ENCODE measurements around the gene IMMT.

IMMT gene

GRCh38 chr2:86143307-86143706 lies 52.0 kb downstream of the IMMT start:
- Histone ChIP-seq H2BK15ac (ENCODE audit: low read depth, poor library complexity, severe bottlenecking) (no peak overlapping the region), H3K27ac (ENCODE audit: low read length, poor library complexity, severe bottlenecking) (no peak overlapping the region), H3K4me1 (ENCODE audit: control insufficient read depth, insufficient read depth, low read depth, low read length) (no peaks in the 10 kb centered on the region), H3K4me3 (ENCODE audit: insufficient read depth in 1 of 2, low read depth in 1 of 2, low read length in 2 of 2) (no peak overlapping the region), H2AK5ac (ENCODE audit: low read length, severe bottlenecking) (no peak overlapping the region), H4K91ac (ENCODE audit: low read length) (no peak overlapping the region), H3K9me3 (ENCODE audit: control insufficient read depth, low read length) (no peaks in the 10 kb centered on the region), H3K4me2 (ENCODE audit: low read length, poor library complexity, severe bottlenecking) (no peak overlapping the region), H3K79me1 (replicated peaks; ENCODE audit: low read length, poor library complexity, severe bottlenecking) (peaks cover 17% of the 10 kb centered on the region), H3K36me3 (ENCODE audit: control insufficient read depth in 1 of 2, insufficient read depth in 2 of 2, low read depth in 1 of 2, low read length in 2 of 2) (peaks cover 39 to 94% of the 10 kb centered on the region in 2 experiments), H3K23ac (ENCODE audit: low read length in 2 of 2) (no peak overlapping the region), H3K9ac (ENCODE audit: low read length) (no peak overlapping the region), H2BK5ac (ENCODE audit: low read depth, low read length, poor library complexity, severe bottlenecking) (no peak overlapping the region), H3K4ac (ENCODE audit: low read depth in 1 of 2, low read length in 2 of 2) (no peak overlapping the region), H2BK120ac (ENCODE audit: low read depth, low read length) (no peak overlapping the region), H2AFZ (ENCODE audit: low read depth, low read length) (no peak overlapping the region), H4K8ac (ENCODE audit: low read length) (no peak overlapping the region), H3K18ac (ENCODE audit: low read depth in 1 of 2, low read length in 2 of 2) (no peak overlapping the region), H3K27me3 (ENCODE audit: control insufficient read depth in 1 of 2, insufficient read depth in 1 of 2, low read length in 2 of 2) (no peaks in the 10 kb centered on the region), H3K14ac (ENCODE audit: low read length in 2 of 2) (no peak overlapping the region), H2BK12ac (ENCODE audit: low read length in 2 of 2) (no peak overlapping the region)
- DNase-seq, result no peak
- WGBS, result 99% methylated on average over 6 of the region's 6 CpGs

- no peak overlapping the region for H3K14ac ChIP-seq (ENCODE audit: low read length in 2 of 2)
- H3K9me3 ChIP-seq (ENCODE audit: control insufficient read depth, low read length), result no peaks in the 10 kb centered on the region
- no peak overlapping the region for H2AK5ac ChIP-seq (ENCODE audit: low read length, severe bottlenecking)
- no peak overlapping the region for H3K27ac ChIP-seq (ENCODE audit: low read length, poor library complexity, severe bottlenecking)
- 100% methylated on average over 1 of the region's 3 CpGs for WGBS
- peaks cover 41 to 94% of the 10 kb centered on the region in 2 experiments for H3K36me3 ChIP-seq (ENCODE audit: control insufficient read depth in 1 of 2, insufficient read depth in 2 of 2, low read depth in 1 of 2, low read length in 2 of 2)
- no peak overlapping the region for H4K91ac ChIP-seq (ENCODE audit: low read length)
- no peak overlapping the region for H3K4me2 ChIP-seq (ENCODE audit: low read length, poor library complexity, severe bottlenecking)
- no peak overlapping the region for H3K9ac ChIP-seq (ENCODE audit: low read length)
- H2BK12ac ChIP-seq (ENCODE audit: low read length in 2 of 2), result no peak overlapping the region
- H2BK15ac ChIP-seq (ENCODE audit: low read depth, poor library complexity, severe bottlenecking), result no peak overlapping the region
- no peak overlapping the region for H3K4ac ChIP-seq (ENCODE audit: low read depth in 1 of 2, low read length in 2 of 2)
- H3K79me1 ChIP-seq (replicated peaks; ENCODE audit: low read length, poor library complexity, severe bottlenecking), result peaks cover 15% of the 10 kb centered on the region
- no peak overlapping the region for H2AFZ ChIP-seq (ENCODE audit: low read depth, low read length)
- no peak overlapping the region for H3K18ac ChIP-seq (ENCODE audit: low read depth in 1 of 2, low read length in 2 of 2)
- H2BK120ac ChIP-seq (ENCODE audit: low read depth, low read length), result no peak overlapping the region
- DNase-seq, result no peak
- no peaks in the 10 kb centered on the region for H3K4me1 ChIP-seq (ENCODE audit: control insufficient read depth, insufficient read depth, low read depth, low read length)
- H3K23ac ChIP-seq (ENCODE audit: low read length in 2 of 2), result no peak overlapping the region
- no peak overlapping the region for H4K8ac ChIP-seq (ENCODE audit: low read length)
- H3K4me3 ChIP-seq (ENCODE audit: insufficient read depth in 1 of 2, low read depth in 1 of 2, low read length in 2 of 2), result no peak overlapping the region
- H2BK5ac ChIP-seq (ENCODE audit: low read depth, low read length, poor library complexity, severe bottlenecking), result no peak overlapping the region
- no peaks in the 10 kb centered on the region for H3K27me3 ChIP-seq (ENCODE audit: control insufficient read depth in 1 of 2, insufficient read depth in 1 of 2, low read length in 2 of 2)
These were observed 52.6 kb downstream of the IMMT start for GRCh38 chr2:86142436-86143257.

GRCh38 chr2:86140969-86141392 lies 54.3 kb downstream of the IMMT start:
- Histone ChIP-seq H3K4me3 (ENCODE audit: insufficient read depth in 1 of 2, low read depth in 1 of 2, low read length in 2 of 2) (no peak overlapping the region), H3K4ac (ENCODE audit: low read depth in 1 of 2, low read length in 2 of 2) (no peak overlapping the region), H3K18ac (ENCODE audit: low read depth in 1 of 2, low read length in 2 of 2) (no peak overlapping the region), H3K4me2 (ENCODE audit: low read length, poor library complexity, severe bottlenecking) (no peak overlapping the region), H2BK120ac (ENCODE audit: low read depth, low read length) (no peak overlapping the region), H3K36me3 (ENCODE audit: control insufficient read depth in 1 of 2, insufficient read depth in 2 of 2, low read depth in 1 of 2, low read length in 2 of 2) (peaks cover 36 to 96% of the 10 kb centered on the region in 2 experiments), H2BK12ac (ENCODE audit: low read length in 2 of 2) (no peak overlapping the region), H3K9ac (ENCODE audit: low read length) (no peak overlapping the region), H2AFZ (ENCODE audit: low read depth, low read length) (no peak overlapping the region), H3K27ac (ENCODE audit: low read length, poor library complexity, severe bottlenecking) (no peak overlapping the region), H3K27me3 (ENCODE audit: control insufficient read depth in 1 of 2, insufficient read depth in 1 of 2, low read length in 2 of 2) (no peaks in the 10 kb centered on the region), H3K4me1 (ENCODE audit: control insufficient read depth, insufficient read depth, low read depth, low read length) (no peaks in the 10 kb centered on the region), H2BK5ac (ENCODE audit: low read depth, low read length, poor library complexity, severe bottlenecking) (no peak overlapping the region), H2AK5ac (ENCODE audit: low read length, severe bottlenecking) (no peak overlapping the region), H3K14ac (ENCODE audit: low read length in 2 of 2) (no peak overlapping the region), H3K23ac (ENCODE audit: low read length in 2 of 2) (no peak overlapping the region), H2BK15ac (ENCODE audit: low read depth, poor library complexity, severe bottlenecking) (no peak overlapping the region), H3K79me1 (replicated peaks; ENCODE audit: low read length, poor library complexity, severe bottlenecking) (peaks cover 12% of the 10 kb centered on the region), H3K9me3 (ENCODE audit: control insufficient read depth, low read length) (no peaks in the 10 kb centered on the region), H4K8ac (ENCODE audit: low read length) (no peak overlapping the region), H4K91ac (ENCODE audit: low read length) (no peak overlapping the region)
- WGBS, result 97% methylated on average over 4 of the region's 4 CpGs
- DNase-seq, result no peak

GRCh38 chr2:86139981-86140380 lies 55.3 kb downstream of the IMMT start:
- H3K4ac ChIP-seq (ENCODE audit: low read depth in 1 of 2, low read length in 2 of 2), result no peak overlapping the region
- H2BK120ac ChIP-seq (ENCODE audit: low read depth, low read length), result no peak overlapping the region
- H4K91ac ChIP-seq (ENCODE audit: low read length), result no peak overlapping the region
- H2BK5ac ChIP-seq (ENCODE audit: low read depth, low read length, poor library complexity, severe bottlenecking), result no peak overlapping the region
- H3K4me2 ChIP-seq (ENCODE audit: low read length, poor library complexity, severe bottlenecking), result no peak overlapping the region
- no peak overlapping the region for H2BK12ac ChIP-seq (ENCODE audit: low read length in 2 of 2)
- no peak overlapping the region for H2AK5ac ChIP-seq (ENCODE audit: low read length, severe bottlenecking)
- H3K27ac ChIP-seq (ENCODE audit: low read length, poor library complexity, severe bottlenecking), result no peak overlapping the region
- H3K79me1 ChIP-seq (replicated peaks; ENCODE audit: low read length, poor library complexity, severe bottlenecking), result peaks cover 11% of the 10 kb centered on the region
- H4K8ac ChIP-seq (ENCODE audit: low read length), result no peak overlapping the region
- 94% methylated on average over 4 of the region's 4 CpGs for WGBS
- no peaks in the 10 kb centered on the region for H3K27me3 ChIP-seq (ENCODE audit: control insufficient read depth in 1 of 2, insufficient read depth in 1 of 2, low read length in 2 of 2)
- H3K18ac ChIP-seq (ENCODE audit: low read depth in 1 of 2, low read length in 2 of 2), result no peak overlapping the region
- H2AFZ ChIP-seq (ENCODE audit: low read depth, low read length), result no peak overlapping the region
- no peaks in the 10 kb centered on the region for H3K4me1 ChIP-seq (ENCODE audit: control insufficient read depth, insufficient read depth, low read depth, low read length)
- H3K36me3 ChIP-seq (ENCODE audit: control insufficient read depth in 1 of 2, insufficient read depth in 2 of 2, low read depth in 1 of 2, low read length in 2 of 2), result peaks cover 33 to 97% of the 10 kb centered on the region in 2 experiments
- no peak overlapping the region for H3K9ac ChIP-seq (ENCODE audit: low read length)
- DNase-seq, result no peak
- no peak overlapping the region for H2BK15ac ChIP-seq (ENCODE audit: low read depth, poor library complexity, severe bottlenecking)
- H3K9me3 ChIP-seq (ENCODE audit: control insufficient read depth, low read length), result no peaks in the 10 kb centered on the region
- no peak overlapping the region for H3K4me3 ChIP-seq (ENCODE audit: insufficient read depth in 1 of 2, low read depth in 1 of 2, low read length in 2 of 2)
- H3K23ac ChIP-seq (ENCODE audit: low read length in 2 of 2), result no peak overlapping the region
- no peak overlapping the region for H3K14ac ChIP-seq (ENCODE audit: low read length in 2 of 2)
